ENCODE data around the gene CPNE5. TPM values are rescaled to one million over a fixed set of nuclear protein-coding genes. Genes with fewer than 3 reads are reported as not detected.

CPNE5 gene
- total RNA-seq, 2 donors from 2014 or later, result 0.85 to 1.6 TPM

DNA sequence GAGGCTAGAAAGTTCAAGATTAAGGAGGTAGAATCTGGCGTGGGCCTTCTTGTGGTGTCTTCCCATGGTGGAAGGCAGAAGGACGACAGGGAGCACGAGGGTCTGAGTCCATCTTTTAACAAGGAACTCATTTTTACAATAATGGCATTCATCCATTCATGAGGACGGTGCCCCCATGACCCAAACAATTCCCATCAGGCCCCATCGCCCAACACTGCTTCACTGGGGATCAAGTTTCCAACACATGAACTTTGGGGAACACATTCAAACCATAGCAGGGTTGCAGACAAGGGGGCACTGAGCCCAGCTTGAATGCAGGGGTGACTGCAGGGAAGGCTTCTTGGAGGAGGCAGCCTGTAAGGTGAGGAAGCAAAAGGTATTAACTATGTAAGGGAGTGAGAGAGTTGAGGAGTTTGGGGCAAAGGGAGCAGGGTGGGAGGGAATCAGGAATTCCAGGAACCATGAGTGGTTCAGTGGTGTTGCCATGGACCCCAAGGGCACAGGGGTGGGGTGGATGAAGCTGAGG lies 136.1 kb downstream of the CPNE5 start:
- no peaks in the 10 kb centered on the region for H3K4me1 ChIP-seq (ENCODE audit: control insufficient read depth in 1 of 2, low read depth in 2 of 2)
- no peaks in the 10 kb centered on the region for H3K36me3 ChIP-seq
- no peak for DNase-seq (ENCODE audit: low spot score)
- H3K27ac ChIP-seq, result no peak overlapping the region
- H3K27me3 ChIP-seq (replicated peaks; ENCODE audit: insufficient read depth), result no peaks in the 10 kb centered on the region
- TF ChIP-seq, protein P1, sequence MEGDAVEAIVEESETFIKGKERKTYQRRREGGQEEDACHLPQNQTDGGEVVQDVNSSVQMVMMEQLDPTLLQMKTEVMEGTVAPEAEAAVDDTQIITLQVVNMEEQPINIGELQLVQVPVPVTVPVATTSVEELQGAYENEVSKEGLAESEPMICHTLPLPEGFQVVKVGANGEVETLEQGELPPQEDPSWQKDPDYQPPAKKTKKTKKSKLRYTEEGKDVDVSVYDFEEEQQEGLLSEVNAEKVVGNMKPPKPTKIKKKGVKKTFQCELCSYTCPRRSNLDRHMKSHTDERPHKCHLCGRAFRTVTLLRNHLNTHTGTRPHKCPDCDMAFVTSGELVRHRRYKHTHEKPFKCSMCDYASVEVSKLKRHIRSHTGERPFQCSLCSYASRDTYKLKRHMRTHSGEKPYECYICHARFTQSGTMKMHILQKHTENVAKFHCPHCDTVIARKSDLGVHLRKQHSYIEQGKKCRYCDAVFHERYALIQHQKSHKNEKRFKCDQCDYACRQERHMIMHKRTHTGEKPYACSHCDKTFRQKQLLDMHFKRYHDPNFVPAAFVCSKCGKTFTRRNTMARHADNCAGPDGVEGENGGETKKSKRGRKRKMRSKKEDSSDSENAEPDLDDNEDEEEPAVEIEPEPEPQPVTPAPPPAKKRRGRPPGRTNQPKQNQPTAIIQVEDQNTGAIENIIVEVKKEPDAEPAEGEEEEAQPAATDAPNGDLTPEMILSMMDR (IDR thresholded peaks at IDR 0.05), result no peak
- ATAC-seq (ENCODE audit: insufficient number of reproducible peaks, low FRiP score, low read depth), result no peak
- no peak overlapping the region for H3K4me3 ChIP-seq
- no peaks in the 10 kb centered on the region for H3K9me3 ChIP-seq

DNA sequence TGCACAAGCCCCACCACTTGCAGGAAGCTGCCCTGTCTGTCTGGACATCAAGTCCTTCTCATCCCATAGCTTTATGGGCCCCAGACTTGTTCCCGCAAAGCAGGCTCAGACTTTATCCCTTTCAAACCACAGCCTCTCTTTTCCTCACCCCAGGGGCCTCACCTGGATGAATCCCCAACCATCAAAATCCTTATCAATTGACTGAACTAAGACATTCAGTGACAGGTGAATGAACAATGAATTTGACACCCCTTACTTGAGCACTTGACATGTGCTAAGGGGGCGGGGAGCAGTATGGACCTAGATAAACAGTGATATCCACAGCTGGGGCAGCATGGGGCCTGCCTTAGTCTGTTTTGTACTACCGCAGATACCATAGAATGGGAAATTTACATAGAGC lies 136.6 kb downstream of the CPNE5 start:
- DNase-seq (ENCODE audit: low spot score) (no peak), ATAC-seq (ENCODE audit: insufficient number of reproducible peaks, low FRiP score, low read depth) (no peak)
- Histone ChIP-seq H3K4me3 (no peak overlapping the region), H3K27me3 (replicated peaks; ENCODE audit: insufficient read depth) (no peaks in the 10 kb centered on the region), H3K27ac (no peak overlapping the region), H3K4me1 (ENCODE audit: control insufficient read depth in 1 of 2, low read depth in 2 of 2) (no peaks in the 10 kb centered on the region), H3K9me3 (no peaks in the 10 kb centered on the region), H3K36me3 (no peaks in the 10 kb centered on the region)
- TF ChIP-seq, protein P1 (IDR thresholded peaks at IDR 0.05), result no peak

DNA sequence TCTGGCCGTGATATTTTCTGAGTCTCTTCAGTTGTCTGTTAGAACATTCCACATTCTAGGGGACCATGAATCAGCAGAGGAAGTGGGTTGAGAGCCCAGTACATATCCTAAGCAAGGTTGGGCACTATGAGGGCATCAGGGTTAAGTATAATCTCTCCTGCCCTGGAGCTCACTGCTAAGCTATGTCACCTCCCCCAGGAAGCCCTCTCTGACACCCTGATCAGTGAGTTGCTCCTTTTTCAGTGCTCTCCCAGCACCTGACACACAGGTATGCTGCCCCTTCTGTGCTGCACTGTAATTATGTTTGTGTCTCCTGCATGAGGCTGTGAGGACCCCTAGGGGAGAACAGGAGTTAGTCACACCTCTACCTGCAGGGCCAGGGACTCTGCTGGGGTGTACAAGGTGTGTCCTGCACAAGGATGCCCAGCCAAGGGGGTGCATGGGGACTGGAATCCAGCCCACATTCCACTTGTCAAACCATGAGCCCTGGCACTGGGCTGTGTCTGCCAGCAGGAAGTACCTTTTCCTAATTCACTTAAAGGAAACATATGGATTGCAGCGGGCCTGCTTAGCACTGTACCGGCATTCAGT lies 137.7 kb downstream of the CPNE5 start:
- ATAC-seq (ENCODE audit: insufficient number of reproducible peaks, low FRiP score, low read depth), result no peak
- H3K4me3 ChIP-seq, result no peak overlapping the region
- H3K9me3 ChIP-seq, result no peaks in the 10 kb centered on the region
- no peaks in the 10 kb centered on the region for H3K36me3 ChIP-seq
- no peak overlapping the region for H3K27ac ChIP-seq
- DNase-seq (ENCODE audit: low spot score), result no peak
- H3K27me3 ChIP-seq (replicated peaks; ENCODE audit: insufficient read depth), result no peaks in the 10 kb centered on the region
- H3K4me1 ChIP-seq (ENCODE audit: control insufficient read depth in 1 of 2, low read depth in 2 of 2), result no peaks in the 10 kb centered on the region
- TF ChIP-seq, protein P1 (IDR thresholded peaks at IDR 0.05), result no peak

DNA sequence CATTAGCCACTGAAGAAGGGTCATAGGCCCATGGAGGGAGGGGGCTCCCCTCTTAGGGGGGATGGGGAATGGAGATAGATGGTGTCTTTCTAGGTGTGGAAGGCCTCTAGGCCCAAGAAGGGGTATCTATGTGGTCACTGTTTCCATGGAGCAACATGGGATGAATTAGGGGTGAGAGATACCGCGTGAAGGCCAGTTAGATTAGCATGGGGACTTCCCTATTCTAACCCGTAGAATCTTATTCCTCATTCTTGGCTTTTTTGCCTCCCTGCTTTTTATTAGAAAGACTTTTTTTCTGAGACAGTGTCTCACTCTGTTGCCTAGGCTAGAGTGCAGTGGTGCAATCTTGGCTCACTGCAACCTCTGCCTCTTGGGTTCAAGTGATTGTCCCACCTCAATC lies 138.4 kb downstream of the CPNE5 start:
- Histone ChIP-seq H3K4me3 (no peak overlapping the region), H3K36me3 (no peaks in the 10 kb centered on the region), H3K4me1 (ENCODE audit: control insufficient read depth in 1 of 2, low read depth in 2 of 2) (no peaks in the 10 kb centered on the region), H3K27me3 (replicated peaks; ENCODE audit: insufficient read depth) (no peaks in the 10 kb centered on the region), H3K9me3 (no peaks in the 10 kb centered on the region), H3K27ac (no peak overlapping the region)
- TF ChIP-seq, protein P1 (IDR thresholded peaks at IDR 0.05), result no peak
- no peak for DNase-seq (ENCODE audit: low spot score)
- no peak for ATAC-seq (ENCODE audit: insufficient number of reproducible peaks, low FRiP score, low read depth)

DNA sequence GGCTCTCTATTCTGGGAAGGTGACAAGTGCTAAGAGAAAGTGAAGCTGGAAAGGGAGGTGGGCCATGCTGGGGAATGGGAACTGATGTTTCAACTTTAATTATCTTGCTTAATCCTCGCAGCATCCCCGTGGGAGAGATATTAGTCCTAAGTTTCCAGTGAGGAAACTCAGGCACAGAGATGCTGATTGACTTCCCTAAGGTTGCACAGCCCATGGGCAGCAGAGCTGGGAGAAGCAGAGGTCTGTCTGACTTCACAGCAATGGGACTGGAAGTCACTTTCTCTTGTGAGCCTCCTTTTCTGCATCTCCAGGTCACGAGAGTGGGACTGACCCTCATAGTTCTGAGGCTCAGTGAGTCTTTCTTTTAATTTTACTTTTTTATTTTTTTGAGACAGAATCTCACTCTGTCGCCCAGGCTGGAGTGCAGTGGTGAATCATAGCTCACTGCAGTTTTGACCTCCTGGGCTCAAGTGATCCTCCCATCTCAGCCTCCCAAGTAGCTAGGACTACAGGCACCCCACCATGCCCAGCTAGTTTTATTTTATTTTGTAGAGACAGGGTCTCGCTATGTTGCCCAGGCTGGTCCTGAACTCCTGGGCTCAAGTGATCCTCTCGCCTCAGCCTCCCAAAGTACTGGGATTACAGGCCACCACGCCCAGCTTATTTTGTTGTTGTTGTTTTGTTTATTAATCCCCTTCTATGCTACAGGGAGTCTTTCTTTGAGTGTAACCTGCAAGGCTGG lies 139.0 kb downstream of the CPNE5 start:
- H3K4me3 ChIP-seq, result no peak overlapping the region
- no peaks in the 10 kb centered on the region for H3K4me1 ChIP-seq (ENCODE audit: control insufficient read depth in 1 of 2, low read depth in 2 of 2)
- TF ChIP-seq, protein P1 (IDR thresholded peaks at IDR 0.05), result no peak
- DNase-seq (ENCODE audit: low spot score) (no peak), ATAC-seq (ENCODE audit: insufficient number of reproducible peaks, low FRiP score, low read depth) (no peak)
- no peaks in the 10 kb centered on the region for H3K27me3 ChIP-seq (replicated peaks; ENCODE audit: insufficient read depth)
- H3K36me3 ChIP-seq, result no peaks in the 10 kb centered on the region
- no peak overlapping the region for H3K27ac ChIP-seq
- H3K9me3 ChIP-seq, result no peaks in the 10 kb centered on the region
